ENCODE measurements around the gene PRPF31.

The PRPF31 gene

GRCh38 chr19:54108496-54108895 is 7.1 kb upstream of the PRPF31 start:
- no peak for DNase-seq (ENCODE audit: insufficient read length, low spot score)
- TF ChIP-seq CTCF (IDR thresholded peaks at IDR 0.05; ENCODE audit: insufficient read depth, missing control alignments), result no peak
- no peak for FAIRE-seq

GRCh38 chr19:54109651-54110050 is 5.9 kb upstream of the PRPF31 start:
- DNase-seq (ENCODE audit: insufficient read length, low spot score), result no peak
- TF ChIP-seq CTCF (IDR thresholded peaks at IDR 0.05; ENCODE audit: insufficient read depth, missing control alignments), result no peak
- FAIRE-seq, result no peak

GRCh38 chr19:54114340-54115108 is 1.0 kb upstream of the PRPF31 start:
- TF ChIP-seq CTCF (IDR thresholded peaks at IDR 0.05; ENCODE audit: insufficient read depth, missing control alignments), result no peak
- FAIRE-seq (no peak), DNase-seq (ENCODE audit: insufficient read length, low spot score) (no peak)

- DNase-seq (ENCODE audit: insufficient read length, low spot score) (no peak), FAIRE-seq (no peak)
- TF ChIP-seq CTCF (IDR thresholded peaks at IDR 0.05; ENCODE audit: insufficient read depth, missing control alignments), result no peak
These were observed 5.7 kb downstream of the PRPF31 start for GRCh38 chr19:54121259-54121658.

GRCh38 chr19:54123682-54124081 is 8.1 kb downstream of the PRPF31 start:
- DNase-seq (ENCODE audit: insufficient read length, low spot score) (no peak), FAIRE-seq (no peak)
- TF ChIP-seq CTCF (IDR thresholded peaks at IDR 0.05; ENCODE audit: insufficient read depth, missing control alignments), result no peak

GRCh38 chr19:54124393-54124792 is 8.8 kb downstream of the PRPF31 start:
- DNase-seq (ENCODE audit: insufficient read length, low spot score) (no peak), FAIRE-seq (no peak)
- TF ChIP-seq CTCF (IDR thresholded peaks at IDR 0.05; ENCODE audit: insufficient read depth, missing control alignments), result no peak

GRCh38 chr19:54125713-54126112 is 10.2 kb downstream of the PRPF31 start:
- no peak for TF ChIP-seq CTCF (IDR thresholded peaks at IDR 0.05; ENCODE audit: insufficient read depth, missing control alignments)
- no peak for FAIRE-seq
- DNase-seq (ENCODE audit: insufficient read length, low spot score), result no peak
